ENCODE measurements around the gene NUP214. TPM values are rescaled to one million over a fixed set of nuclear protein-coding genes. Genes with fewer than 3 reads are reported as not detected.
A peak's percentile ranks its signal among the peaks of the same experiment; 100 is the strongest.

NUP214 gene
- total and polyA plus RNA-seq, 2 of the 8 experiments (the other 6 are each of a cell fraction or from before 2014, with no cell fraction given) = 28.6 to 50.2 TPM

- H3K79me1 ChIP-seq (ENCODE audit: low read depth, low read length) = peaks cover 1% of the 10 kb centered on the region; the same call in 1 of the 2 replicates
Measured at GRCh38 chr9:131092030-131092429, 33.4 kb upstream of the NUP214 start.

More at GRCh38 chr9:131092030-131092429, 33.4 kb upstream of the NUP214 start:
- no peak overlapping the region for H3K23ac ChIP-seq (ENCODE audit: insufficient read length)
- no peak overlapping the region for H3K56ac ChIP-seq (replicated peaks; ENCODE audit: insufficient read length, low read depth, low read length)
- no peak overlapping the region for H3K4me3 ChIP-seq (ENCODE audit: extremely low read depth in 1 of 4, insufficient read depth in 2 of 4, low read depth in 3 of 4, low read length in 4 of 4)
- no peak overlapping the region for H4K8ac ChIP-seq (ENCODE audit: extremely low read depth, insufficient read depth, low read length)
- H4K91ac ChIP-seq (replicated peaks; ENCODE audit: insufficient read length, low read length) = no peak overlapping the region
- no peaks in the 10 kb centered on the region for H3K79me2 ChIP-seq (ENCODE audit: control insufficient read depth in 1 of 2, insufficient read depth in 2 of 2, low read length in 2 of 2)
- H3K14ac ChIP-seq (ENCODE audit: insufficient read length) = no peak overlapping the region
- peak overlapping the region; percentile 48; the same call in 1 of the 2 replicates for H2BK20ac ChIP-seq (ENCODE audit: low read length)
- H2BK120ac ChIP-seq (replicated peaks; ENCODE audit: low read depth, low read length) = no peak overlapping the region
- H2BK12ac ChIP-seq (ENCODE audit: low read depth, low read length) = no peak overlapping the region
- H2AFZ ChIP-seq (ENCODE audit: low read length) = no peak overlapping the region
- POLR2A ChIA-PET (ENCODE audit: partially characterized antibody) = interaction anchor here (1.0 to 29.0 kb wide), 3 partner anchors 10 to 26 kb away, joined by 3 to 751 read pairs (median 4); partner anchors contain the start of gene NUP214
- 0 out of 2 replicates have a peak overlapping the region, but pooled peaks have one; percentile 29 for H2BK15ac ChIP-seq (ENCODE audit: low read length)
- no peaks in the 10 kb centered on the region; a peak in 2 of 7 replicates for H3K27me3 ChIP-seq (replicated peaks in 1 of 4; ENCODE audit: control insufficient read depth in 3 of 4, extremely low read depth in 1 of 4, insufficient read depth in 3 of 4, low read length in 3 of 4)
- no peak for DNase-seq (ENCODE audit: low read depth in 1 of 2, low spot score in 2 of 2)
- H3K36me3 ChIP-seq (ENCODE audit: control insufficient read depth in 2 of 4, insufficient read depth in 4 of 4, low read length in 3 of 4) = no peaks in the 10 kb centered on the region
- WGBS, 2 experiments (ENCODE audit: extremely low coverage in 1 of 2, insufficient coverage in 1 of 2, insufficient read length in 1 of 2, insufficient replicate concordance in 2 of 2, low coverage in 1 of 2, low lambda C conversion rate in 2 of 2, missing lambda C conversion rate in 1 of 2) = 76% methylated on average over 6 of the region's 6 CpGs; no CpG with 5 or more reads in 1 of the 2 experiments
- peaks cover 0 to 7% (median 3%) of the 10 kb centered on the region in 4 experiments; a peak in 5 of 7 replicates for H3K4me1 ChIP-seq (replicated peaks in 1 of 4; ENCODE audit: control insufficient read depth in 3 of 4, insufficient read depth in 4 of 4, low read length in 3 of 4)
- no peak for FAIRE-seq
- no peak overlapping the region for H2BK5ac ChIP-seq (ENCODE audit: low read depth, low read length)
- H3K23me2 ChIP-seq (ENCODE audit: low read depth, low read length) = peaks cover 2% of the 10 kb centered on the region; the same call in 1 of the 2 replicates
- H3K27ac ChIP-seq (ENCODE audit: low read depth, low read length) = no peak overlapping the region
- H4K5ac ChIP-seq (ENCODE audit: insufficient read length, low read depth, low read length) = no peak overlapping the region
- H3K9me3 ChIP-seq (ENCODE audit: insufficient read depth in 2 of 2, low read depth in 1 of 2, low read length in 1 of 2) = no peaks in the 10 kb centered on the region
- H3K18ac ChIP-seq (ENCODE audit: extremely low read depth, low read length) = no peak overlapping the region
- CTCF ChIA-PET (ENCODE audit: partially characterized antibody) = interaction anchor here (1.7 kb wide), 1 partner anchor 66 kb away, joined by 3 read pairs; no protein-coding TSS in a partner anchor
- no peak overlapping the region for H3K4me2 ChIP-seq (ENCODE audit: insufficient read depth in 1 of 2, low read depth in 2 of 2, low read length in 2 of 2)
- H2AK5ac ChIP-seq (ENCODE audit: low read depth, low read length) = no peak overlapping the region
- no peak for TF ChIP-seq ATF3 (IDR thresholded peaks at IDR 0.05; ENCODE audit: insufficient read depth, low read depth, low read length)
- TF ChIP-seq TBP (IDR thresholded peaks at IDR 0.05; ENCODE audit: low read depth, low read length) = no peak
- TF ChIP-seq RFX5 (IDR thresholded peaks at IDR 0.05; ENCODE audit: borderline replicate concordance, low read depth, low read length) = no peak
- no peak for TF ChIP-seq E2F6 (IDR thresholded peaks at IDR 0.05)
- TF ChIP-seq FOSL1 (IDR thresholded peaks at IDR 0.05; ENCODE audit: insufficient read depth, low read depth, low read length) = no peak
- TF ChIP-seq TAF1 (IDR thresholded peaks at IDR 0.05; ENCODE audit: low read depth, low read length) = no peak
- TF ChIP-seq EP300 (IDR thresholded peaks at IDR 0.05; ENCODE audit: borderline replicate concordance in 1 of 2, low read depth in 2 of 2, low read length in 2 of 2) = no peak
- no peak for TF ChIP-seq GABPA (IDR thresholded peaks at IDR 0.05; ENCODE audit: borderline replicate concordance, insufficient read depth, low read length)
- no peak for TF ChIP-seq GTF2F1 (IDR thresholded peaks at IDR 0.05; ENCODE audit: borderline replicate concordance, low read depth, low read length)
- no peak for TF ChIP-seq MAX (IDR thresholded peaks at IDR 0.05)
- TF ChIP-seq CBX5 (IDR thresholded peaks at IDR 0.05; ENCODE audit: low read depth, low read length) = no peak
- peaks cover 0 to 5% of the 10 kb centered on the region in 2 experiments for H4K20me1 ChIP-seq (replicated peaks in 1 of 2; ENCODE audit: control insufficient read depth in 1 of 2, insufficient read depth in 2 of 2, low read length in 2 of 2)
- H3K9ac ChIP-seq (replicated peaks in 1 of 4; ENCODE audit: extremely low read depth in 1 of 4, low read depth in 3 of 4, low read length in 3 of 4) = no peak overlapping the region
- no peak overlapping the region for H3K4ac ChIP-seq (replicated peaks; ENCODE audit: insufficient read length, low read depth, low read length)

Data from H1 (cell line).